SK-N-SH (cell line): Measurements from ENCODE around the gene CLEC16A. TPM values are rescaled to one million over a fixed set of nuclear protein-coding genes. Genes with fewer than 3 reads are reported as not detected.

Source experiments
- CTCF ChIA-PET: fragments of 300-600, 350-600 bp; formaldehyde crosslinking; extraction: SDS; loops from one replicate; lab custom pipeline; 2021; lab: Yijun Ruan, JAX
- POLR2A ChIA-PET: fragments of 350-600 bp; sonication (Branson Sonifier 250); formaldehyde crosslinking; extraction: SDS; loops from one replicate; lab custom pipeline; 2020; ENCODE audit warnings: antibody characterized with exemption, inconsistent platforms; lab: Yijun Ruan, JAX
- DNase-seq: peaks from one replicate; pipeline ENCODE4 v3.0.0; 2012
- H2AFZ ChIP-seq: fragments of 200-600 bp; sonication (generic); 2 replicates; pipeline ENCODE4 v1.8.1; 2016; ENCODE audit warnings: antibody characterized with exemption, mild to moderate bottlenecking, low read depth
- H3F3A ChIP-seq: fragments of 200-600 bp; sonication (generic); replicated peaks from 2 replicates; pipeline ENCODE3; 2016; ENCODE audit warnings: antibody characterized with exemption, mild to moderate bottlenecking; ENCODE audit not compliant: insufficient read depth
- H3K27ac ChIP-seq, 2 experiments: fragments of 200-500 bp in 1 of 2; fragments of 200-600 bp in 1 of 2; sonication (Bioruptor generic) in 1 of 2; sonication (generic), shearing (Covaris generic) in 1 of 2; 2 replicates each; pipeline versions ENCODE4 v1.5.1 to v1.6.1; 2014 to 2016; ENCODE audit warnings: low read depth in 2 of 2, inconsistent platforms in 1 of 2, low read length in 1 of 2, mild to moderate bottlenecking in 1 of 2, mixed read lengths in 1 of 2
- H3K27me3 ChIP-seq: fragments of 200-600 bp; sonication (generic), shearing (Covaris generic); 2 replicates; pipeline ENCODE4 v1.6.1; 2016; ENCODE audit warnings: mixed run types; ENCODE audit not compliant: insufficient read depth
- H3K36me3 ChIP-seq, 2 experiments: fragments of 200-500 bp in 1 of 2; fragments of 200-600 bp in 1 of 2; sonication (Bioruptor generic) in 1 of 2; sonication (generic) in 1 of 2; replicated peaks in 1 of 2; 2 replicates each; pipeline versions ENCODE3 to v1.5.1; 2014 to 2016; ENCODE audit warnings: low read length in 1 of 2, mild to moderate bottlenecking in 1 of 2; ENCODE audit not compliant: insufficient read depth in 2 of 2, control insufficient read depth in 1 of 2
- H3K4me1 ChIP-seq, 2 experiments: fragments of 200-500 bp in 1 of 2; fragments of 200-600 bp in 1 of 2; sonication (Bioruptor generic) in 1 of 2; sonication (generic), shearing (Covaris generic) in 1 of 2; 2 replicates each; pipeline versions ENCODE4 v1.5.1 to v1.6.1; 2014 to 2016; ENCODE audit warnings: low read depth in 1 of 2, low read length in 1 of 2, mixed run types in 1 of 2; ENCODE audit not compliant: insufficient read depth in 2 of 2, control insufficient read depth in 1 of 2
- H3K4me2 ChIP-seq: fragments of 200-600 bp; sonication (generic), shearing (Covaris generic); 2 replicates; pipeline ENCODE4 v1.6.1; 2017; ENCODE audit warnings: mixed run types
- H3K4me3 ChIP-seq, 2 experiments: fragments of 200-500 bp in 1 of 2; fragments of 200-600 bp in 1 of 2; sonication (Bioruptor generic) in 1 of 2; sonication (generic), shearing (Covaris generic) in 1 of 2; 2 replicates each; pipeline versions ENCODE4 v1.5.1 to v1.8.1; 2014 to 2016; ENCODE audit warnings: low read depth in 2 of 2, inconsistent platforms in 1 of 2, low read length in 1 of 2, mild to moderate bottlenecking in 1 of 2, mixed read lengths in 1 of 2, moderate library complexity in 1 of 2
- H3K79me2 ChIP-seq: fragments of 200-600 bp; sonication (generic); 2 replicates; pipeline ENCODE4 v1.8.1; 2017; ENCODE audit warnings: mild to moderate bottlenecking; ENCODE audit not compliant: insufficient read depth
- H3K9ac ChIP-seq: fragments of 200-600 bp; sonication (generic); 2 replicates; pipeline ENCODE4 v1.6.1; 2017; ENCODE audit warnings: mixed run types
- H3K9me2 ChIP-seq: fragments of 200-600 bp; sonication (generic); 2 replicates; pipeline ENCODE4 v1.6.1; 2017; ENCODE audit warnings: mixed run types
- H3K9me3 ChIP-seq: fragments of 200-600 bp; sonication (generic); 2 replicates; pipeline ENCODE4 v1.6.1; 2017; ENCODE audit warnings: mixed run types, mild to moderate bottlenecking, moderate library complexity
- H4K20me1 ChIP-seq: fragments of 200-600 bp; sonication (generic); 2 replicates; pipeline ENCODE4 v1.6.1; 2017; ENCODE audit warnings: mild to moderate bottlenecking, mixed run types; ENCODE audit not compliant: insufficient read depth
- CHD2 ChIP-seq: fragments of 150-350 bp; IDR thresholded peaks from 2 replicates; pipeline ENCODE4 v1.6.1; 2018; ENCODE audit warnings: low read length; ENCODE audit not compliant: partially characterized antibody
- GATA2 ChIP-seq: sonication (generic); formaldehyde crosslinking; IDR thresholded peaks from 2 replicates; pipeline ENCODE4 v1.5.0; 2020; ENCODE audit warnings: mild to moderate bottlenecking, missing genetic modification reagents
- JUND ChIP-seq: IDR thresholded peaks from 2 replicates; pipeline ENCODE4 v1.4.0; 2012
- MEF2A ChIP-seq: IDR thresholded peaks from 2 replicates; pipeline ENCODE4 v1.4.0; 2012; ENCODE audit warnings: low read depth, borderline replicate concordance
- MXI1 ChIP-seq: IDR thresholded peaks from 2 replicates; pipeline ENCODE4 v1.6.1; 2012; ENCODE audit warnings: mild to moderate bottlenecking, low read depth, low read length, improper control_type of control experiment
- NFIC ChIP-seq: IDR thresholded peaks from 2 replicates; pipeline ENCODE4 v1.4.0; 2012; ENCODE audit warnings: borderline replicate concordance
- PBX3 ChIP-seq: IDR thresholded peaks from 2 replicates; pipeline ENCODE4; 2012
- POLR2AphosphoS5 ChIP-seq: IDR thresholded peaks from 2 replicates; pipeline ENCODE4 v1.6.1; 2012; ENCODE audit warnings: low read depth, low read length
- RCOR1 ChIP-seq: fragments of 150-350 bp; IDR thresholded peaks from 2 replicates; pipeline ENCODE4 v1.6.1; 2017; ENCODE audit warnings: antibody characterized with exemption, low read length
- RXRA ChIP-seq: IDR thresholded peaks from 2 replicates; pipeline ENCODE4 v1.4.0; 2012; ENCODE audit warnings: low read depth, mild to moderate bottlenecking, borderline replicate concordance
- SIN3A ChIP-seq: IDR thresholded peaks from 2 replicates; pipeline ENCODE4 v1.6.1; 2012; ENCODE audit warnings: low read depth, mild to moderate bottlenecking, low read length, moderate library complexity, borderline replicate concordance
- TAF1 ChIP-seq: IDR thresholded peaks from 2 replicates; pipeline ENCODE4 v1.6.1; 2012; ENCODE audit warnings: low read depth, mild to moderate bottlenecking, low read length, moderate library complexity, borderline replicate concordance
- WGBS: methylation state at CpG from one replicate; pipeline ENCODE4 v1.1.6; 2017; ENCODE audit warnings: low lambda C conversion rate; 5-methylcytosine and 5-hydroxymethylcytosine counted together
- polyA plus RNA-seq, 3 experiments: library from polyadenylated mRNA; depleted of rRNA; stranded (reverse); fragments of >200 nt; gene quantifications; 2 replicates each; pipeline ENCODE4 v1.2.3, GENCODE V29; 2012

The CLEC16A gene
- polyA plus RNA-seq, 1 of the 3 experiments (the other 2 are of a cell fraction): 13.7 TPM

DNA sequence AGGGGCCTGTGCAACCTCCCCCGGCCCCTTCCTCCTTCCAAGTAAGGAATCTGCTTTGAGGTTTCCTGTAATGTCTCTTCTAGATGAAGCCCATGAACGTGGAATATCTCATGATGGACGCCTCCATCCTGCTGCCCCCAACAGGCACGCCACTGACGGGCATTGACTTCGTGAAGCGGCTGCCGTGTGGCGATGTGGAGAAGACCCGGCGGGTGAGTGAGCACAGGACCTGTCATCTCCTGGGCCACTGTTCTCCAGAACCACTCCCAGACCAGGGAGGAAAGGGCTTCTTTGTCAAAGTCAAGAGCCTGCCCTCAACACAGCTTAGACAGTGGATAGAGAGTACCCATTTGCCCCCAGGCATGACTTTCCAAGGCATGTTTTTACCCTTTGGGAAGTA, 107.1 kb downstream of the CLEC16A start:
- POLR2A ChIA-PET: no interaction called here

DNA sequence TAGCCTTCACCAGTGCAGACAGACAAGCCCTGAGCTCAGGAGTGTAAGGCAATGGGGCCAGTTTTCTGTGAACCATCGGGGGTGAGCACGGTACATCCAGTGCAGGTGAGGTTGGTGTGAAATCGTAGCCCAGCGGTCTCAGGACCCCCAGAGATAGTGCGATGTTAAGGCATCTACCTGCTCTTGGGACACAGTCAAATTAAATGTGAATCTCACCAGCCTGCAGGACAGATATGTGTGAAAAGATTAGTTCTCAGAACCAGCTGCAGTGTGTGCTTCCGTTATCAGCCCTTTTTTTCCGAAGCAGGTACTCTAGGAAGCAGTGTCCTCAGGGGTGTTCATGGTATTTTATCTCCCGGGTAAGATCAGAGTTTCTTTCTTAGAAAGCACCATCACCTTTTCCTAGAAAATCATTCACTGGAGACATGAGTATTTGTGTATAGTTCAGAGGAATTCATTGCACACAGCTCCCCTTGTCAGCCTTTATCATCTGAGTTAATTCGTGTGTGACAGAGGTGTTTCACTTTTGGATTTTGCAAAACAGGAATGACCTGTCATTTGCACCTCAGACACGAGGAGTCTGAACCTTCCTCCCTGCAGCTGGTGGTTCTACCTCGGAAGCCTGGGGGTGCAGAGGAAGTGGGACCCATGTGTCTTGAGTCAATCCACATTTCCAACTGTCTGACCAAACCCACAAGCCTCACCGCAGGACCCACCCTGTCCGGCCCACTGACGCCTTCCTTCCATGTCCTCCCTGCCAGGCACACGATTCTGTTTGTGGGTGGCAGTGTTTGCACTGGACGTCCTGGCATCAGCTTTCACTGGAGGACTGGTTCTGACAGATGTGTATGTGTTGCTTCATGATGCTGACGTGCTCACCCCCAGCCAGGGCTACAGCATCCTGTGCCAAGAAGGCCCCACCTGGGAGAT, 107.8 kb downstream of the CLEC16A start:
- Histone ChIP-seq H3K36me3 (peaks cover 9 to 25% of the 10 kb centered on the region in 2 experiments), H3K9me3 (no peaks in the 10 kb centered on the region), H2AFZ (no peak overlapping the region), H3K27me3 (no peaks in the 10 kb centered on the region), H4K20me1 (no peaks in the 10 kb centered on the region), H3K9me2 (no peaks in the 10 kb centered on the region), H3F3A (peaks cover 1% of the 10 kb centered on the region), H3K4me1 (peaks cover 11 to 17% of the 10 kb centered on the region in 2 experiments), H3K27ac (no peak overlapping the region), H3K4me2 (no peak overlapping the region), H3K4me3 (no peak overlapping the region), H3K79me2 (no peaks in the 10 kb centered on the region), H3K9ac (no peak overlapping the region)
- CTCF ChIA-PET: interaction anchor here (1.1 kb wide), 1 partner anchor 81 kb away, joined by 4 read pairs; no protein-coding TSS in a partner anchor
- POLR2A ChIA-PET: no interaction called here
- DNase-seq: no peak
- WGBS: 93% methylated on average over 17 of the region's 17 CpGs
- no peak for TF ChIP-seq MXI1
- TF ChIP-seq NFIC: no peak
- TF ChIP-seq POLR2AphosphoS5: no peak
- no peak for TF ChIP-seq RCOR1
- no peak for TF ChIP-seq PBX3
- TF ChIP-seq CHD2: no peak
- no peak for TF ChIP-seq RXRA
- no peak for TF ChIP-seq TAF1

More for the DNA sequence above, 107.1 kb downstream of the CLEC16A start:
- Histone ChIP-seq H2AFZ (no peak overlapping the region), H3K27ac (no peak overlapping the region), H3K4me1 (peaks cover 16 to 23% of the 10 kb centered on the region in 2 experiments), H3K4me2 (no peak overlapping the region), H3K79me2 (no peaks in the 10 kb centered on the region), H3K9me3 (no peaks in the 10 kb centered on the region), H3K27me3 (no peaks in the 10 kb centered on the region), H3K9me2 (no peaks in the 10 kb centered on the region), H3K36me3 (peaks cover 9 to 21% of the 10 kb centered on the region in 2 experiments), H3K9ac (no peak overlapping the region), H3F3A (peaks cover 4% of the 10 kb centered on the region), H3K4me3 (no peak overlapping the region), H4K20me1 (no peaks in the 10 kb centered on the region)
- no peak for DNase-seq
- 98% methylated on average over 9 of the region's 11 CpGs for WGBS
- TF ChIP-seq MEF2A (no peak), SIN3A (no peak), GATA2 (CRISPR knock-in tag) (no peak), RXRA (no peak), JUND (no peak)
- CTCF ChIA-PET: interaction anchor here (1.1 kb wide), 1 partner anchor 80 kb away, joined by 4 read pairs; no protein-coding TSS in a partner anchor
